ENCODE data around the gene HOXB7.
A peak's percentile ranks its signal among the peaks of the same experiment; 100 is the strongest.

Gene HOXB7

GRCh38 chr17:48622857-48623256 lies 12.0 kb upstream of the HOXB7 start:
- DNase-seq: no peak

DNA sequence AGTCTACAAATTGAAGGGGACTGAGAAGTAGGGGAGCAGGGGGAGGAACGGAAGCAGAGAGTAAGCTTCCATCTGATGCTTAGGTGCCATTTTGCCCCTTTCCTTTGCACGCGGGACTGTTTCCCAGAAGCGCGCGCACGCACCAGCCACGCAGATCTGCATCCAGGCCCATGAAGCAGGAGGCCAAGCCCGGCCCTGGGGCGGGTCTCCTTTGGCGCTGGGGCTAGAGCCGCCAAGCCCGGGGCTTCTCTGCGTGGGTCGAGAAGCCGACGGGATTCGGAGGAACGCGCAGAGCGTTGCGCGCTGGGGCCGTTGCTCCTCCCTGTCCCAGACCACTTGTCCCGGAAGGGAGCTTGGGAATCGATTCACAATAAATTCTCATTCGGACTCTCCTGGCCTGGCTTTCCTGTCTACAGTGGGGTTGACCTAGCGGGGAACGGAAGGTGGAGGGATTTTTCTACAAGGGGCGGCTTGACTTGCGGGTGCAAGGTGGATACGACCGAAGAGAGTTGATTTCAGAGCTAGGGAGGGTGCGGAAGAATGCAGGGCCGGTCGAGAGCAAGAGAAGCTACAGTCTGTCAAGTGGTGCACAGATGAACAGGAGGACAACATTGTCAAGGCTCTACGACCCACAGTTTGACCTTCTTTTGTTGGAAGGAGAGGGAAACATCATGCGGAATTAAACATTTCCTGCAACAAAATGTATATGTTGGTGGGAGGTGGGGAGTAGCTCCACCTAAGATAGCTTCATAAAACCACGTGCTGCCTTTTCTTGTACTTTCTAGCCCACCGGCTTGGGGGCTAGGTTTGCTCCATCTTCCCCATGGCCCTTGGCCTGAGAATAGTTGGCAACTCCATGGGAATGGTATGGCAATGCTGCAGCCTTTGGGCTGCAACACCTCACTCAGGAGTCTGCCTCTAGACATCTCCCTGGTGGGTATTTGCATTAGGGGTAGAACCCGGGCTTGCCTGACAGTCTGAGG lies 10.9 kb upstream of the HOXB7 start:
- no peak for DNase-seq

GRCh38 chr17:48620461-48621139 lies 9.8 kb upstream of the HOXB7 start:
- DNase-seq: no peak

- DNase-seq: no peak
Observed at GRCh38 chr17:48619826-48620449, 9.1 kb upstream of the HOXB7 start.

DNA sequence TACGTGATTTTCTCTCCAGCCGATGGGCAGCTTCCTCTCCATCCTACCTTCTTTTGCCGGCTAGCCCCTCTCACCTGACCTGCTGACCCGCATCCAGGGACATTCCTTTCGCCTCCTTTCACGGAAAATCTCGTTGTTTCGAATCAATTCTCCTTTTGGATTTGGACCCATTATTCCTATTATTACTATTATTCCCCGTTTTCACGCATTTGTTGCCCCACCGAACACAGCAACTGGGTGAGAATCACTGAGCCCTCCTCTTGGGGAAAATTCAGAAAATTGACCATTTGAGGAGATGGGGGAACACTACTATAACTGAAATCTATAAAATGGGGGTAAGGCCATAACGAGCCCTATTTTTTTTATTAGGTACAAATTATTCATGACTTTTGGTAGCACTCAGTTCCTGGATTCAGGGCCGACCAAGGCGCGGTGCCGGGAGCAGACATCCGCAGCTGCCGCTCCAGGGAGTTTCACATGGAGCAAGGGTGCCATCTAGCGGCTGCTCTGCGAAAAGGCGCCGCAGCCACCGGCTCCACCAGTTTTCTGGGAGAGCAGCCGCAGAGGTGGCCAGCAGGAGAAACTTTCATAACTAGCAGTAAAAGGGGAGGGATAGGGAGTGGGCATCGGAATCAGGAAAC lies 7.6 kb upstream of the HOXB7 start:
- peak; percentile 36 to 78 for DNase-seq

DNA sequence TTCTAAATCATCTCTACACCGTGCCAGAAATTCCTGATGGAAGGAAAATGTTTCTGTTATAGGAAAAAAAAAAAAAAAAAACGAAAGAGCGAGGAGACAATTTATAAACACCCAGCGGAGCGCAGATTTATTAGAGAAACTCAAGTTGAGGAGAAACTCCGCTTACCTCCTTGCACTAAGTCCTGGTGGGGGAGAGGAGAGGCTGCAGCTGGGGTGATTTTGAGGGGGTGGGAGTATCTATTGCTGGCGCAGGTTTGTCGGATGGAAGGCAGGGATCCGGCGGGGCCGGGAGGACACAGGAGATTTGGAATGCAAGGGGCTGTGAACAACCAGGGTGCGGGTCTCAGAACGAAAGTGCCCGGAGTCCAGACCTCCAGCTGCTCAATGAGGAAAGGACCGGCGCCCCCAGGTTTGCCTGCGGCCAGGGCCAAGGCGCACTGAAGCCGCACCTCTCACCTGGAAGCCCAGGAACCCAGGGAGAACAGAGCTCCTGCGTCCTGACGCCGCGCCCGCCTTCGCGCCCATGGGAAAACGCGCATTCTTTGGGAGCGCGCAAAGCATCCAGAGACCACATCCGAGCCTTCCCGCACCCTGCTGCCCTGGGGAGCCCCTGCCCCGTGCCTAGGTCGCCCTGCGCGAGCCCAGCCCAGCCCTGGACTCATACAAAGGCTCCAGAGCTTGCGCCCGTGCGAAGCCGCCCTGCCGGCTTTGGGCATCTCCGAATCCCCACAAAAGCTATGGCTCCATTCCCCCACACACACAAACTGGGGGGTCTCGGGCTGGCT lies 6.8 kb upstream of the HOXB7 start:
- DNase-seq: no peak

DNA sequence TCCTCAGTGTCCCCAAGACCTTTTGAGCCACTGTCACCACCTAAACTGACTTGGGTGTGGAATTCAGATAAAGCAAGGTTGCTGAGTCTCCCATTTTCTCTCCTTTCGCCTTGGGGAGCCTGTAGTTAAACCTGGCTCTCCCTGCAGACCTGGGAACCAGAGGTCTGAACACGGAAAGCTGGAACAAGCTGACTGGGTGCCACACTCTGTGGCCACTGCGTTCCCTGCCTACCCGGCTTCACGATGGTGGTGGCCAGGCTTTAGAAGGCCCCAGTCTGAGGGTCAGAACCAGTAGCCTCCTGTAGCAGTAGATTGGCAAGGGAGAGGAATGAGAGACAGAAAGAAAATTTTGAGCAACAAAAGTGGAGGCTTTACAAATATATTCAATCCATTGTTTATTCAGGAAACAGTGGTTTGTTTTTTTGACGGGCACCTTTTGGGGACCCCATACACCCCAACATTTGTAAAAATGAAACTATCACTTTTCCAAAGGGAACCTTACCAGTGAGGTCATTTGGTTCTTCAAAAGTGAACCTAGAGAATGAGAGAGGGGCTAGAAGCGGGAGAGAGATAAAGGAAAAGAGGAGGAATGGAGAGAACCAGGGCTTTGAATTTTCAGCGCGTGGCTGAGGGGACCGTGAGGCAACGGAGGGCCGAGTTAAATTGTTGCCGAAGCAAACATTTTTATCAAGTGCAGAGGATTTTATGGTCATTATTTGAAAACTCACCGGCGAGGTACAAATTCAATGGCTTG lies 6.1 kb upstream of the HOXB7 start:
- DNase-seq: no peak

GRCh38 chr17:48615963-48616716 lies 5.3 kb upstream of the HOXB7 start:
- DNase-seq: no peak

DNA sequence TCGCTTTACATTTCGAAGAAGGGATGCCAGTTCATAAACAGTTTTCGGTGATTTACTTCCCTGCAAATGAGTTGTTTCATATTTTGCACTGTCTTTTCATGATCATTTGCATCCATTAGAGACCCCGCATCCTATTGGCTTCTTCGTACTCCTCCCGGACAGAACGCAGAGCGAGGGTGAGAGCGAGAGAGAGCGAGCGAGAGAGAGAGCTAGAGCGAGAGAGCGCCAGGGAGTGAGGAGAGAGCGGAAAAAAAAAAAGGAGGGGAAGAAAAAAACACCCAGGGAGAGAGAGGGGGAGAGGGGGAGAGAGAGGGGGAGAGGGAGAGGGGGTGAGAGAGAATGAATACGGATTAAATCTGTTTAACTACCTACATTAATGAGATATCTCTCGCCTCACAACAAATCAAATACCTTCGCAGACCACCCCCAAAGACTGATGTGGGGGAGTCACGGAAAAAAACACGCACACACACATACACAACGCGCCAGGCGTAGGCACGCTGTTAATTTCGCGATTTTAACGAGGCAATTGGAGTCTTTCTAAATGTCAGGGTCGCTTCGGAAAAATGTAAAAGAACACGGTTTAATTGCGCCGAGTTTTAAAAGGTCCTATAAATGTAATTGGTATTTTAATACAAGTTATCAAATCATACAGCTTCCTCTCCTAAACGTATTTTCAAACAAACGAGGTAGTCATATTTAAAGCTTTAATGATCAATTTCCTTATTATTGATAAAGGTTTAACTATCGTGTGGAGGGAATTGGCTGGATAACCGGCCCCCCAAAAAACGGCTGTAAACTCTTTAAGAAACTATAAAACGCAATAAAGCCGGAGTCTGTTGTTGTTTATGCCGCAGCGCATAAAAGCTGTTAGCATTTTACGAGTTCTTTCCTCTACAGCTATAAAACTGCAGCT lies 4.5 kb upstream of the HOXB7 start, which contains the start of gene HOXB8:
Gene HOXB8 (minus strand): TSS at position 246 of the 916 bp plus-strand sequence. CDS start 588 bp downstream, outside the sequence.
- no peak for DNase-seq

DNA sequence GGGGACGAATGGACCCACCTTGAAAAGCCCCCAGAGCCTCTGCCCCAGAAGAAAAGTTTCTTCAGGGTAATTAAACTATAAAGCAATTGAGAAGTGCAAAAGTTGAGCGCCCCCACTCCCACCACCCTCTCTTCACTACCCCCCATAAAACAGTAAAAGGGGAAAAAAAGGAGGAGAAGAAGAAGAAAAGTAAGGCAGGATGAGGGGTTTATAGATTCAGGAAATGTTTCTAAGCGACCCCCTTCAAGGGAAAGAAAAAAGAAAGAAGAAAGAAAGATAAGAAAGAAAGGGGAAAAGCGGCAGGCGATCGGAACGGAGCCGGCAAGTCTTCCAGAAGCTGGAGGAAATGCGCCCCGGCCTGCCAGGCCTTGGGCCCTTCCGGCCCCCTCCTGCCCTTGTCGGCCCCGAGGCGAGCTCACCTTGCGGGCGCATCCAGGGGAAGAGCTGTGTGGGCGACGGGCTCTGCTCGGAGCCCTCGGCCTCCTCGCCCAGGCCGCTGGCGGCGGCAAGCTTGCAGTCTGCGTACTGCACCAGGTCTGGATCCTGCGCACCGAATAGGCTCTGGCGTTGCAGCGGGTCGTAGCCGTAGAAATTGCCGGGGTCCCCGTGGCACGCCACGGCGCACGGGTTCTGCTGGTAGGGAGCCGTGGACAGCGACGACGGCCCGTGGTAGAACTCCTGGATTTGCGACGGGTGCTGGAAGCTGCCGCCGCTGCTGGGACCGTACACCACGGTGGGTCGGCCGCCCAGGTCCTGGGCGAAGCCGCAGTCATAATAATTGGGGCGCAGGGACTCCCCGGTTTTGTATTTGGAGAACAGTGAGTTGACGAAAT lies 3.3 kb upstream of the HOXB7 start:
- DNase-seq: no peak

DNA sequence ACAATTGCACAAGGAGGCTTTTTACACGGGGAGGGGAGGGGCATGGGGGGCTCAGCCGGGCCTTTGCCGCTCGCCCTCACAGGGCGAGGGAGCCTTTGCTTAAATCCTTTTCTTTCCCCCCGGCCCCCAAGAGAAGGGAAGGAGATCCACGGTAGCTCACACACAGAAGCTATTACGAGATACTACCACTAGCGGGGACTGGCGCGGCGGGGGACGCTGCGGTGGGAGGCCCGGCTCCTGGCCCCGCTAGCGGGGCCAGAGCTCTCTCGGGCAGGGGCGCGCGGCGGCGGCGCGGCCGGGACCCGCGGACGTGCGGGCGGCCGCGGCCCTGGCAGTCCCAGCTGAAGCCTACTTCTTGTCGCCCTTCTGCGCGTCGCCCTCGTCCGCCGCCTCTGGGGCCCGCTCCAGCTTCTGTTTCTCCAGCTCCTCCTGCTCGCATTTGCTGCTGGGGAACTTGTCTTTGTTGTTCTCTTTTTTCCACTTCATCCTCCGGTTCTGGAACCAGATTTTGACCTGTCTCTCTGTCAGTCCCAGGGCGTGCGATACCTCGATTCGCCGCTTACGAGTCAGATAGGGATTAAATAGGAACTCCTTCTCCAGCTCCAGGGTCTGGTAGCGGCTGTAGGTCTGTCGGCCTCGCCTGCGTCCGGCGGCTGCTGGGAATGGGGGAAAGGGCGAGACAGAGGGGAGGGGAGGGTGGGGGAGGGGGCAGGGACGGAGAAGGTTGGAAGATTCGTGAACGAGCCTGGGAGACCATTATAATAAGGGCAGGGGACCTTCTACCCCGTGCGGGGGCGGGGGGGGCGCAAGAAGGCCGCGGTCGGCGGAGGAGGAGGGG lies 2.3 kb upstream of the HOXB7 start:
- peak; percentile 41 to 52 for DNase-seq

- no peak for DNase-seq
Observed at GRCh38 chr17:48612456-48612853, 1.6 kb upstream of the HOXB7 start.

- DNase-seq: peak; percentile 52 to 74
Observed at GRCh38 chr17:48611681-48612455, 1.1 kb upstream of the HOXB7 start.

- no peak for DNase-seq
Observed at GRCh38 chr17:48611213-48611612, 396 bp upstream of the HOXB7 start.

DNA sequence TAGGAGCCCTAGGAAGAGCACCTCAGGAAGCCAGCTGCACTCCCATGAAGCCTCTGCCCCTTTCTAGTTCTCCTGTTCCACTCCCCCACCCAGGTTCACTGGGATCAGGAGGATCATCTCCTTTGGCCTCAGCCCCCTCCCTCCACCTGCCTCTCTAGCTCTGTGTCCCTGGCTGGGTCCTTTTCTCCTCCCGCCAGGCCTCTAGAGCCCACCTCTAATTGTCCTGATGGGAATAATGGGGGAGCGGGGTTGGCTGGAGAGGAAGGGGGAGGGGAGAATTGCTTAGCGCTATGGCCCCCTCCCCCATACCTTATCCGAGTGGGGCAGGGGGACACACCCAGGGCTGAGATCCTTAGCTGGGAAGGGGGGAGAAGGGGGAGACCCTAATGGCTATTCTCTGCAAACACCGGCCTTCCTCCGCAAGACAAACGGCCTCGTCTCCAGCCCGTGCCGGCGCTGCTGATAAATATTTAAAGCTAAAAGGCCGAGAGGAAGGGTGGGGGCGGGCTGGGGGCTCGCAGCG lies 997 bp downstream of the HOXB7 start:
- no peak for DNase-seq

GRCh38 chr17:48609033-48609432 lies 1.8 kb downstream of the HOXB7 start:
- DNase-seq: no peak

DNA sequence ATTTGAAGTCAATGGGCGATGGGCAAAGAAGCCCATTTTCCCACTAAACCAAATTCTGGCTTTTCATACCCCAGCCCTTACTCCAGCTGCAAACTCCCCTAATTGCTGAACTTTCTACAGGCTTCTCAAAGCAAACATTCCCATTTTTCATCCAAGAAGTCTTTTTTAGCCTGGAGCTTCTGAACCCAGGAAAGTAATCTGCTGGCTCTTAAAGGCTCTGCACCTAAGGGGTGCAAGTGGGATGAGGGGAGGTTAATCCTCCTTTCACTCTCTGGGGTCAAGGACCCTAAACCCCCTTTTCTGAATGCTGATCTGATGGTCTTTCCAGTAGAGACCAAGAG lies 2.4 kb downstream of the HOXB7 start:
- DNase-seq: no peak

Data from NCI-H1930 (cell line).